ENCODE data around the gene SLC38A10. TPM values are rescaled to one million over a fixed set of nuclear protein-coding genes. Genes with fewer than 3 reads are reported as not detected.

Gene SLC38A10
- polyA plus RNA-seq, 1 donor (not counting 4 experiments of a cell fraction or from before 2014, with no cell fraction given) = 16.8 TPM

- DNase-seq (ENCODE audit: low read depth, low spot score) = no peak
- H3K9me1 ChIP-seq (ENCODE audit: control insufficient read depth, extremely low read depth, insufficient read depth, low read length) = no peaks in the 10 kb centered on the region
- H3K9ac ChIP-seq (ENCODE audit: control insufficient read depth, extremely low read depth, insufficient read depth, low read length) = no peak overlapping the region
- TF ChIP-seq EZH2 (IDR thresholded peaks at IDR 0.05; ENCODE audit: low read length) (no peak), CTCF (optimal IDR thresholded peaks at IDR 0.05 in 1 of 3, IDR thresholded peaks at IDR 0.05 in 1 of 3, conservative IDR thresholded peaks at IDR 0.05 in 1 of 3; ENCODE audit: extremely low read depth in 1 of 3, insufficient read depth in 2 of 3, low read length in 3 of 3) (no peak)
- H3K4me1 ChIP-seq (ENCODE audit: control insufficient read depth, extremely low read depth, insufficient read depth, low read length) = peaks cover 12% of the 10 kb centered on the region
- H4K20me1 ChIP-seq (ENCODE audit: control insufficient read depth, extremely low read depth, insufficient read depth, low read length) = no peaks in the 10 kb centered on the region
- no peak for FAIRE-seq
- H3K27ac ChIP-seq (ENCODE audit: control insufficient read depth, insufficient read depth, low read length) = no peak overlapping the region
- dilution Hi-C loops (cut with MboI; ENCODE audit: extremely low pct_ligation_motif_present, low sequenced_read_pairs) = no loop called here
- no peak overlapping the region for H2AFZ ChIP-seq (ENCODE audit: control insufficient read depth, low read length)
- peaks cover 18% of the 10 kb centered on the region for H3K27me3 ChIP-seq (ENCODE audit: control insufficient read depth, extremely low read depth, insufficient read depth, low read length)
- no peaks in the 10 kb centered on the region for H3K9me3 ChIP-seq (ENCODE audit: control insufficient read depth, low read depth, low read length)
- H3K4me3 ChIP-seq (ENCODE audit: control insufficient read depth in 2 of 3, extremely low read depth in 1 of 3, insufficient read depth in 2 of 3, low read depth in 1 of 3, low read length in 3 of 3) = no peak overlapping the region
- no peak overlapping the region for H3K4me2 ChIP-seq (ENCODE audit: control insufficient read depth, extremely low read depth, insufficient read depth, low read depth, low read length)
- peaks cover 14% of the 10 kb centered on the region for H3K79me2 ChIP-seq (ENCODE audit: control insufficient read depth, insufficient read depth, low read length)
- no peaks in the 10 kb centered on the region for H3K36me3 ChIP-seq (ENCODE audit: control insufficient read depth in 2 of 2, extremely low read depth in 1 of 2, insufficient read depth in 2 of 2, low read length in 2 of 2)
Observed at GRCh38 chr17:81335773-81336157, 40.7 kb upstream of the SLC38A10 start.

GRCh38 chr17:81334987-81335772, 40.1 kb upstream of the SLC38A10 start:
- Histone ChIP-seq H4K20me1 (ENCODE audit: control insufficient read depth, extremely low read depth, insufficient read depth, low read length) (no peaks in the 10 kb centered on the region), H3K9ac (ENCODE audit: control insufficient read depth, extremely low read depth, insufficient read depth, low read length) (no peak overlapping the region), H3K4me2 (ENCODE audit: control insufficient read depth, extremely low read depth, insufficient read depth, low read depth, low read length) (no peak overlapping the region), H3K36me3 (ENCODE audit: control insufficient read depth in 2 of 2, extremely low read depth in 1 of 2, insufficient read depth in 2 of 2, low read length in 2 of 2) (no peaks in the 10 kb centered on the region), H3K4me1 (ENCODE audit: control insufficient read depth, extremely low read depth, insufficient read depth, low read length) (peaks cover 17% of the 10 kb centered on the region), H3K27ac (ENCODE audit: control insufficient read depth, insufficient read depth, low read length) (no peak overlapping the region), H2AFZ (ENCODE audit: control insufficient read depth, low read length) (no peak overlapping the region), H3K9me1 (ENCODE audit: control insufficient read depth, extremely low read depth, insufficient read depth, low read length) (no peaks in the 10 kb centered on the region), H3K9me3 (ENCODE audit: control insufficient read depth, low read depth, low read length) (no peaks in the 10 kb centered on the region), H3K4me3 (ENCODE audit: control insufficient read depth in 2 of 3, extremely low read depth in 1 of 3, insufficient read depth in 2 of 3, low read depth in 1 of 3, low read length in 3 of 3) (no peak overlapping the region), H3K27me3 (ENCODE audit: control insufficient read depth, extremely low read depth, insufficient read depth, low read length) (peaks cover 18% of the 10 kb centered on the region), H3K79me2 (ENCODE audit: control insufficient read depth, insufficient read depth, low read length) (peaks cover 10% of the 10 kb centered on the region)
- no peak for FAIRE-seq
- TF ChIP-seq EZH2 (IDR thresholded peaks at IDR 0.05; ENCODE audit: low read length) = no peak
- TF ChIP-seq CTCF (optimal IDR thresholded peaks at IDR 0.05 in 1 of 3, IDR thresholded peaks at IDR 0.05 in 1 of 3, conservative IDR thresholded peaks at IDR 0.05 in 1 of 3; ENCODE audit: extremely low read depth in 1 of 3, insufficient read depth in 2 of 3, low read length in 3 of 3) = no peak
- DNase-seq (ENCODE audit: low read depth, low spot score) = no peak
- dilution Hi-C loops (cut with MboI; ENCODE audit: extremely low pct_ligation_motif_present, low sequenced_read_pairs) = no loop called here
